Measurements from ENCODE around the gene CD74.
"Not testable (repeated sequence)": the region's sequence is repeated elsewhere in the genome, so short reads cannot be mapped to it uniquely, and the experiment has no call there.

The CD74 gene

DNA sequence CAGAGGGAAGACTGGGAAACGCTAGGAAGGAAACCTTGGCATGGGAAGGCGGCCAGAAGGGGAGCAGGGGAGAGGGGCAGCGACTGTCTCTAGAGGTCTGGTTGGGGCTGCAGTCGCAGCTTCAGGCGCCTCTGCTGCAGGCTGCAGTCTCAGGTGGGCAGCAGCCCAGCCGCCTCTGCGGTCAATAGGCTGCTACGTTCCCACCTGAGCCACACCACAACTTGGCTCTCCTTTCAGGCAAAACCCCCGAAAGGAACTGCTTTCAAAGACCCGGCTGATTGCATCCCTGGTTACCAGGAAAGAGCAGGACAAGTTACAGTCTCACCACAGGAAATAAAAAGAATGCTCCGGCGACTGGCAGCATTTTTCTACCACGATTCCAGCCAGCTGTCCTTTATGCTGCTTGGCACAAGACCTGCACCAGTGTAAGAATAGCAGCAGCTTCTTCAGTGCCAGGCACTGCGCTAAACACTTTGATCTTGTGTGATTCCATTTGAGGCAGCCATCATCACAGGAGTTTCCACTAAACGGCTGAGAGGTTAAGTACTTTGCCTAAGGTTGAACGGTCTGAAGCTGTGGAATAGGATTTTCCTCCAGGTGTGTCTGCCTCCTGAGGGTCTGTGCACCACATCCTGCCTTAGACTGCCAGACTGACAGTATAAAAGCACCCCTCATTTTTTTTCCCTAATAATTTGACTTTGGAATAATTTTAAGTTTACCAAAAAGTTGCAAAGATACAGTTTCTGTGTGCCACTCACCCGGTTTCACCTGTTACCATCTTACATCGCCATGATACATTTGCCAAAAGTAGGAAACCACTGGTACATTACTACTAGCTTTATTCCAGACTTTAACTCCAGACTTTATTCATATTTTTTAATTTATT, 29.3 kb upstream of the CD74 start:
- no peak for DNase-seq

DNA sequence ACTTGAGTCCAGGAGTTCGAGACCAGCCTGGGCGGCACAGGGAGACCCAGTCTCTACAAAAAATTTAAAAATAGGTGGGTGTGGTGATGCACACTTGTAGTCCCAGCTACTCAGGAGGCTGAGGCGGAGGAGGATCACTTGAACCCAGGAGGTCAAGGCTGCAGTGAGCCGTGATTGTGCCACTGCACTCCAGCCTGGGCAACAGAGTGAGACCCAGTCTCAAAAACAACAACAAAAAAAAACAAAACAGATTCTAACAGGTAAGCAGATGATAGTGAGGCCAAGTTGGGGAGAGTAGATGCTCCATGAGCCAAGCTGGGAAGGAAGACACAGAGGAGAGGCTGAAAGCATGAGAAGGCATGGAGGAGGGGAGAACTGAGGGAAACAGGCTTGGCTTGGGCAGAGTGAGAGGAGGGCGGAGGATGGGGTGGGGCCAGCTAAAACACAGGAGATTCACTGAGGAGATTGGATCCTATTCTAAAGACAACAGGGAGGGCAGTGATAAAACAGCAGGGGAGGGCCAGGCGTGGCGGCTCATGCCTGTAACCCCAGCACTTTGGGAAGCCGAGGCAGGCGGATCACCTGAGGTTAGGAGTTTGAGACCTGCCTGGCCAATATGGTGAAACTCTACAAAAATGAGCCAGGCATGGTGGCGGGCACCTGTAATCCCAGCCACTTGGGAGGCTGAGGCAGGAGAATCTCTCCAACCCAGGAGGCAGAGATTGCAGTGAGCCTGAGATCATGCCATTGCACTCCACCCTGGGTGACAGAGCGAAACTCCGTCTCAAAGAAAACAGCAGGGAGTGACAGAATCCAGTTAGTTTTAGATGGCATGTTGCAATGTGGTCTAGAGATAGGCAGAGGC, 28.5 kb upstream of the CD74 start:
- DNase-seq, result no peak

DNA sequence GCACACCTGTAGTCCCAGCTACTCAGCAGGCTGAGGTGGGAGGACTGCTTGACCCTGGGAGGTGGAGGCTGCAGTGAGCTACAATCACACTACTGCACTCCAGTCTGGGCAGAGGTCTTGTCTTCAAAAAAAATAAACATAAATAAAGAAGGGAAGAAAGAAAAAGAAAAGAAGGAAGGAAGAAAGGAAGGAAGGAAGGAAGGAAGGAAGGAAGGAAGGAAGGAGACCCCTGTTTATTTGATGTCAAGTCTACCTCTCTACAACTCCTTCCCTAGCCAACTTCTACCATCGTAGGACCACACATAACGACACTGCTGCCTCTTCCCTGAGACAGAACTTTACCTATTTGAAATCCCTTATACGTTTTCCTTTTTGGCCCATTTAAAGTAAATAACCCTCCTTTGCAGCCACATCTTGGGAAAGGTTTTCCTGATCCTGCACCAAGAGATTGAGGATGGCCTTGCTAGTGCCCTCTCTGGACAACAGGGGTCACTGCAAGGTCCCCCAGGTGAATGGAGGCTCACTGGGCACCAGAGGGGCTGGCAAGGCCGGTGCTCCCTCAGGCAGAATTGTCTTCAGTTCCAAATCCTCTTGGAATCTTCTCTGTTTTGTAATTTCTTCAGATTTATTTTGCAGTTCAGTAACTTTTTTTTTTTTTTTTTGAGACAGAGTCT, 26.3 kb upstream of the CD74 start:
- DNase-seq, result no peak

DNA sequence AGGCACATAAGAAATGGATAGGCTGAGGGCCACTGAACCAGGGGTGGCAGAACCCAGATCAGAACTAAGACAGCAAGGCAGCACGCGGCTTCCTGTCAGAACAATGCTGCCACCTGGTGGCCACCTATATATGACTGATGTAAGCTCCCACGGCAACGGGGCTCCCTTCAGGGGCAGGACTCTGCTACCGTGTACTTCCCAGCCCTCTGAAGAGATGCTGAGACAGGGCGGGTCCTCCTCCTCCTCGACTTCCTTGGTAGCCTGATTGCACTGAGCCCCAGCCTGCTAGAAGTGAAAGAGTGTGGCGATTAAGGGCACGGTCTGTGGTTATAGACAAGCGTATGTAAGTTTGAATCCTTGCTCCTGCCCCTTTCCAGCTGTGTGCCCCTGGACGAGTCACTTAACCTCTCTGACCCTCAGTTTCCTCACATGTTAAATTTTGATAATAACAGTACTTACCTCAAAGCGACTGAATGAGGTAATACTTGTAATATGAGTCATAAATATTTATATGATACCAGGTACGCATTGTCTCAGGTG, 23.5 kb upstream of the CD74 start:
- peak; percentile 68 for DNase-seq

DNA sequence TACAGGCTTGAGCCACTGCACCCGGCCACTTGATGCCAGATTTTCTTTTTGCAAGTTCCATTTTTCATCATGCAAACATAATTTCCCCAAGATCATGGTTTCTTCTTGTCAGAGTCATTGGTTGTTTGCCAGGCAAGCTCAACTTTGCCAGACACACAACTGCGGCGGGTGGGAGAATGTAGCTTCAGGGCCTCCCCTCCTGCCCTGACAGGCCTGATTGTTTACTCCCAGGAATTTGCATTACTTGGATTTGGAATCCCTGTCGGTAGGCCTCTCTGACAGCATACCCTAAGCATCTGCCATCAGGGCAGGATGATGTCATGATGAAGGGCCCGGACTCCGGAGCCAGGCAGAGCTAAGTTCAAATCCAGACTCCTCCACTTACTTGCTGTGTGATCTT, 21.8 kb upstream of the CD74 start:
- DNase-seq, result no peak

DNA sequence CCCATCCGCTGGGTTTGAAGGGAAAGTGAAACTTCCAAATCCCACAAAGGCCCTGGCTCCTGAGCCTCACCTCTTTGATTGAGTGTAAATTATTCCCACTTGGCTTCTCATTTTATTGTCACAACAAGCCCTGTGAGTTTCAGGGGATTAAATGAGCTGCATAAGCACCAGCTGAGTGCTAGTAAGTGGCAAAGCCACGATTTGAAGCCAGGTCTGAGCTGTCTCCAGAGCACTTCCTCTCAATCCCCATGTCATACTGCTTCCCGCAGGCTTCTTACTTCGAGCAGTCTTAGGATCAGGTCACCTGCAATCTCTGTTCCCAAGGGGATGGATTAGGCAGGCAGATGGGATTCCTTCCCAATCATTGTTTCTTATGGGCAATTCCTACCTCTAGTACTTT, 18.9 kb upstream of the CD74 start:
- no peak for DNase-seq

DNA sequence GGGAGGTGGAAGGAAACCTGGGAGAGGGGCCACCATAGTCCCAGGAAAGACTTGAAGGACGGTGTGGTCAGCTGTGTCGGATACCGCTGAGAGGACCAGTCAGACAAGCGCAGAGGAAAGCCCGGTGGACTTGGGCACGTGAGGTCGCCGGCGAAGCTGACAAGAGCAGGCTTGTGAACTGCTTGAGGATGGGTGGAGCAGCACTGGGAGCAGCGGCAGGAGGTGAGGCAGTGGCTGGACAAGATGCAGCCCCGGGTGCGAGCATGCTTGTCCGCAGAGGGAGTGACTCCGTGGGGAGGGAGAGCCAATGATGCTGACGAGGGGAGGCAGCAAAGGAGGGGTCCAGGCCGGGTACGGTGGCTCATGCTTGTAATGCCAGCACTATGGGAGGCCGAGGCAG, 18.3 kb upstream of the CD74 start:
- DNase-seq, result no peak

DNA sequence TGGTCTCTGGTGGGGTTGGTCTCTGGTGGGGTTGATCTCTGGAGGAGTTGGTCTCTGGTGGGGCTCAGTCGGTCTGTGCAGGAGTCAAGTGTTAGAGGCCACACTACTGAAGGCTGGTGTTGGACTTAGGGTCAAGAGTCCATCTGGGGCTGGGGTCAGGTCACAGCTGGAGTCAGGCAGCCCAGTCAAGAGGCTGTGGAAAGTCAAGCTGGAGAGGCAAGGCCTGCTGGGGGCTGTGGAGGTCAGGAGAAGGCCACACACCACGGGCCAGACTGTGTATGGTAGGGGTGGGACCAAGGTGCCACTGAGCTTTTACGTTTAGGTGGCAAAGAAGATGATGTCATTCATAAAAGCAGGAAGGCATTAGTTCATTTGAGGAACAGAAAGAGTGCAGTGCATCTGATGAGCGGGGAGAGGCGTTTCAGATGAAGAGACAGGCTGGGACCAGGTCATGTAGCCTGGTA, 16.7 kb upstream of the CD74 start:
- DNase-seq, result no peak

DNA sequence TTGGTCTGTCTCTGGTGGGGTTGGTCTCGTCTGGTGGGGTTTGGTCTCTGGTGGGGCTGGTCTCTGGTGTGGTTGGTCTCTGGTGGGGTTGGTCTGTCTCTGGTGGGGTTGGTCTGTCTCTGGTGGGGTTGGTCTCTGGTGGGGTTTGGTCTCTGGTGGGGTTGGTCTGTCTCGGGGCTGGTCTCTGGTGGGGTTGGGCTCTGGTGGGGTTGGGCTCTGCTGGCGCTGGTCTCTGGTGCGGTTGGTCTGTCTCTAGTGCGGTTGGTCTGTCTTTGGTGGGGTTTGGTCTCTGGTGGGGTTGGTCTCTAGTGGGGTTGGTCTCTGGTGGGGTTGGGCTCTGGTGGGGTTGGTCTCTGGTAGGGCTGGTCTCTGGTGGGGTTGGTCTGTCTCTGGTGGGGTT, 16.3 kb upstream of the CD74 start:
- DNase-seq, result no peak

DNA sequence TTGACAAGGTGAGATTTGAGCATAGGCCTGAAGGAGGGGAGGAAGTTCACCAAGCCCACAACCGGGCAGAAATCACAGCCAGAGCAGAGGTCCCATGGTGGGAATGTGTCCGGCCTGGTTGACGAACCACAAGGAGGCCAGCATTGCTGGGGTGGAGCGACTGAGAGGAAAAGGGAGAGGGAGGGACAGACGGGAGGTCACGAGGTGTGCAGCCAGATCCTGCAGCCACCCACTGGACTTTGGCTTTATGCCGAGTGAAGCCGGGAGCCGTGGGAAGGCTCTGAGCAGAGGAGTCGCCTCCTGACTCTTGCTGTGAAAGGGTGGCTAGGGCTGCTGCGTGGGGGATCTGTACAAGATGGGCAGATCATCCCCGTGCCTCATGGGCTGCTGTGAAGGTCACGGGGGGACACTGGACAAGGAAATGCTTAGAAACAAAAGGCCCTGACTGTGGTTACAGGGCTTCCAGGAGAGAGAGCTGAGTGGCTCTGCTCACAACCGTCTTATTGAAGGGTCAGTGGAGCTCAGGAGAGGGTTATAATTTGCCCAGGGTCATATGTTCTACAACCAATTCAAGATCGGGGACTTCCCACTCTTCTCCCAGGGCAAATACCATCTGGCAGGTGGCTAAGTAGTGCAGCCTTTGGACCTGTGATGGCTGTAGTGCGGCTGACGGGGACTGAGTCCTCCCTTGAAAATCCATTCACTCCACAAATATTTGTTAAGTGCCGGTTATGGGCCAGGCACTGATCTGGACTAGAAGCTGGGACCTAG, 15.6 kb upstream of the CD74 start:
- no peak for DNase-seq

DNA sequence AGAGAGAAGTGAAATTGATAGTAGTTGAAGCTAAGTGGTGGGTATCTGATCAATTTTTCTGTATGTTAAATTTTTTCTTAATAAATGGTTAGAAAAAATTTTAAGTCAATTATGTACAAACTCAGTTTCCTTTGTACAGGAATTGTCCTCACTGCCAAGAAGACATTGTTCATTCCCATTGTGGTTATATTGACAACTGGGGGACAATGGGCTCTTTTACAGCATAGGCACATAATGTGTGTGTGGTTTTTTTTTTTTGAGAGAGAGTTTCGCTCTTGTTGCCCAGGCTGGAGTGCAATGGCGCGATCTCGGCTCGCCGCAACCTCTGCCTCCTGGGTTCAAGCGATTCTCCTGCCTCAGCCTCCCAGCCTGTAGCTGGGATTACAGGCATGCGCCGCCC, 13.5 kb upstream of the CD74 start:
- not testable (repeated sequence) for DNase-seq

DNA sequence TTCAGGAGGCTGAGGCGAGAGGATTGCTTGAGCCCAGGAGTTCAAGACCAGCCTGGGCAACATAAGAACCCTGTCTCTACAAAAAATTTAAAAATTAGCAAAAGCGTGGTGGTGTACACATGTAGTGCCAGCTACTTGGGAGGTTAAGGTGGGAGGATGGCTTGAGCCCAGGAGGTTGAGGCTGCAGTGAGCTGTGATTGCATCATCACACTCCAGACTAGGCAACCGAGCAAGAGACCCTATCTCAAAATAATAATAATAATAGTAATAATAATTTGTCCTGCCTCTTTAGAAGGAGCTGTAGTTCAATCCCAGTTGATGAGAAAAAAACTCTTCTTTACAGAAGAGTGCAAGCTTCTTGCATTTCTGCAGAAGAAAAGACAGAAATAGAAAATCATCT, 10.0 kb upstream of the CD74 start:
- DNase-seq, result no peak

DNA sequence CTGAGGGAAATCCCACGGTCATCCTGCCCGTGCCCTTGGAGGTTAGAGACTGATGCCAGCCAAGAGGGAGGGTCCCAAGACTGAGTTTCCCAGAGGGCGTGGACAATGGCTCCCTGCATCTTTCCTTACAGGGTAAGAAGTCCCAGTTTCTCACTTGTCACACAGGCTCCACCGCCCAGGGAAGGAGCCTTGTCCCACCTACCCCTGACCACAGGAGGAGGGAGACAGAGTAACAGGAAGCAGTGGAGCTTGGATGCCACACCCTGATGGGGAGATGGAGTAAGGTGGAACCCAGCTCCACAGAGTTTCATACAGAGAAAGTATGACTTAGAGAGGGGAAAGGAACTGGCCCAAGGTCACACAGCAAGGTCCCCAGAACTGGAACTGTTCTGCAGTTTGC, 9.4 kb upstream of the CD74 start:
- no peak for DNase-seq

DNA sequence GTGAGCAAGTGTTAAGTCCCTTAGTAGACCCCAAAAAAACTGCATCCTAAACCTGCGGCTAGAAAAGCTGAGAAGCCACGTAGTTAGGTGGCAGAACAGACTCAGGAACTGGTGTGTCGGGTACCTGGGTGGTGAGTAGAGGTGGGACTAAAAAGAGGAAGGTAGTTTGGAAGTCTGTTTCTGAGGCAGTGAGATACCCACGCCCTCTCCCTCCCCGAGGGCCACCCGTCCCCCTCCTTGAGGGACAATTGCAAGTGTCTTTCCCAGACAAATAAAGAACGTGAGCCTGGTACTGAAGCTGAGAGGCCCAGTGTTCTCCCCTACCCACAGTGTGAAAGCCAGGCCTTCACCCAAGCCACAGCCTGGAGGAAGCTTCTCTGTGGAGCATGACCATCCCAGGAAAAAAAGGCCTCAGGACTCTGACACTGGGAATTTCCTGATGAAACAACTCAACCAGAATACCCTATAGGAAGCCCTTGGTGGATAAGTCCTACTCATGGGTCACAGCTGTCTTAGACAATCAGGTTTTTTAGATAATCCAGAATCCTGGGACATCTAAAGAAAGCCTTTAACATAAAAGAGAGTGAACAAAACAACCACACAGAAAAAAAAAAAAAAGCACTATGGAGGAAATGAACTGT, 7.0 kb upstream of the CD74 start:
- DNase-seq, result no peak

DNA sequence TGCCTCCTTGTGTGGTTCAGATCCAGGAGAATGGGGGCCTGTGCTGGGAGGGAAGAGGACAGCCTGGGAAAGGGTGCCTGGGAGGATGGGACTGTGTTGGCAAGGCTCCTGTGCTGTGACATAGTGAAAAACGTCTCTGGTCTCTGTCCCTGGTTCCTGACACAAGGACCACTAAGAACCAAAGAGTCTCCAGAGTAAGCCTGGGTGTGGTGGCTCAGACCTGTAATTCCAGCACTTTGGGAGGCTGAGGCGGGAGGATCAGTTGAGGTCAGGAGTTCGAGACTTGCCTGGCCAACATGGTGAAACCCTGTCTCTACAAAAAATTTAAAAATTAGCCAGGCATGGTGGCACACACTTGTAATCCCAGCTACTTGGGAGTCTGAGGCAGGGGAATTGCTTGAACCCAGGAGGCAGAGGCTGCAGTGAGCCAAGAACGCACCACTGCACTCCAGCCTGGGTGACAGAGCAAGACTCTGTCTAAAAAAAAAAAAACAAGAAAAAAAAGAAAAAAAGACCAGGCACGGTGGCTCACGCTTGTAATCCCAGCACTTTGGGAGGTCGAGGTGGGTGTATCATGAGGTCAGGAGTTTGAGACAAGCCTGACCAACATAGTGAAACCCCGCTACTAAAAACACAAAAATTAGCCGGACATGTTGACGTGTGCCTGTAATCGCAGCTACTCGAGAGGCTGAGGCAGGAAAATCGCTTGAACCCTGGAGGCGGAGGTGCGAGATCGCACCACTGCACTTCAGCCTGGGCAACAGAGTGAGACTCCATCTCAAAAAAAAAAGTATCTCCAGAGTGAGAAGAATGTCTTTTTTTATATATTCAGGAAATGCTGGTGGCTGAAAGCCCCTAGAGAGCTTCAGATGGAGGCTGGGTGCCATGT, 1.4 kb upstream of the CD74 start:
- not testable (repeated sequence) for DNase-seq

DNA sequence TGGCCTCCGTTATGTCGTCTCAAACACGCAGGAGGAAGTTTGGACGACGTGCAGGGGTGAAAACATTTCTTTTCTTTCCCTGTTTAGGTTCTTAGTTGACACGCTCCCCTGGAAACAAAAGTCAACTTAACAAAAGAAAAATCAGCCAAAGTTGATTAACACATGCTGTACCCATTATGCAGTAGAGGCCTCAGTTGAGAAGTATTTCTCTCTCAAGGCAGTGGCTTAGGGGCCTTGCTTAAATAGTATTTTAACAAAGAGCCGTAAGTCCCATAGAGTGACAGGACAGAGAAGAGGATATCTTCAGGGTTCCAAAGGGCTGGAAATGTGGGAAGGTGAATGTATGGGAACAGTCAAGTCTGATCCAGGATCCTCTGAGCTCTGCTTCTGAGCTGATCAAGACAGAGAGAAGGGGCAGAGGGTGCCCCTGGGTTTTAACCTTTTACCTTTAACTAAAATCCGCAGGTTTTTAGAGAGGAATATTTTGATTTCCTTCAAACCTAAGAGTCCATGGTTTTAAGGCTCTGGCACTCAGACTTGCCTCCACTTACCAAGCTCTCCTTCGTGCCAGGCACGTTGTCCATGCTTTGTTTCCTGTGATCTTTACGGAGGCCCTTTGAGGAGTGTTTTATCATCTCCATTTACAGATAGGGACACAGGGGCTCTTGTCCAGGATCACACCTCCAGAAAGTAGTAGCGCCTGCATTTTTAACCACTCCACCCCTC, 629 bp upstream of the CD74 start:
- no peak for DNase-seq

DNA sequence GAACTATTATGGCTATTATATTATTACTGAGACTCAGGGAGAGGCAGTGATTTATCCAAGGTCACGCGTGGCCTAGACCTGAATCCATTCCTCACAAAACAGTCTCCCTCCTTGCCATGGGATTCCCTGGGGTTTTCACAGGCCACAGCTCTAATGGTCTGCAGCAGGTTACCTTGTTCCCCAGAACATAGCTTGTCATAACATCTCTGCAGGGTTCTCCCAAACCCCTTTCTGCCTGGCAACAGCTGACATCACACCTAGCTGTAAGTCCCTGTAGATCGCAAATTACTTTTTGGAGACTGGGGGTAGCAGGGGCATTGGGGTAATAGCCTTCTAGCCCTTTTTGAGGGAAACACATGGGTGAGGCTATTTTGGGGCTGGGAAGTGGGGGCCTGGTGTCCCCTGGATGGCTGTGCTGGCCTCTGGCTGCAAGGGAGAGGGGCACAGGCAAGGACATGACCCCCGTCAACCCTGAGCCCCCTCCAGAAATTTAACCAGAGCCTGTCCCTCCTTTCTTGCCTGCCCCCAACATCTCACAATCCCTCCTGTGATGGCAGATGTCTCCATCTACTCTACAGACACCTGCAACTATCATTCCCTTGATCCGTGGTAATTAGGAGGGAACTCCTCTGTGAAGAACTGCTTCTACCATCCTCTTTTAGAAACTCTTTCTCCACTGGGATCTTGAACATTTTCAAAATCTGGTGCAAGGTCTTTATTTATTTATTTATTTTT, 1.3 kb downstream of the CD74 start:
- DNase-seq, result no peak

DNA sequence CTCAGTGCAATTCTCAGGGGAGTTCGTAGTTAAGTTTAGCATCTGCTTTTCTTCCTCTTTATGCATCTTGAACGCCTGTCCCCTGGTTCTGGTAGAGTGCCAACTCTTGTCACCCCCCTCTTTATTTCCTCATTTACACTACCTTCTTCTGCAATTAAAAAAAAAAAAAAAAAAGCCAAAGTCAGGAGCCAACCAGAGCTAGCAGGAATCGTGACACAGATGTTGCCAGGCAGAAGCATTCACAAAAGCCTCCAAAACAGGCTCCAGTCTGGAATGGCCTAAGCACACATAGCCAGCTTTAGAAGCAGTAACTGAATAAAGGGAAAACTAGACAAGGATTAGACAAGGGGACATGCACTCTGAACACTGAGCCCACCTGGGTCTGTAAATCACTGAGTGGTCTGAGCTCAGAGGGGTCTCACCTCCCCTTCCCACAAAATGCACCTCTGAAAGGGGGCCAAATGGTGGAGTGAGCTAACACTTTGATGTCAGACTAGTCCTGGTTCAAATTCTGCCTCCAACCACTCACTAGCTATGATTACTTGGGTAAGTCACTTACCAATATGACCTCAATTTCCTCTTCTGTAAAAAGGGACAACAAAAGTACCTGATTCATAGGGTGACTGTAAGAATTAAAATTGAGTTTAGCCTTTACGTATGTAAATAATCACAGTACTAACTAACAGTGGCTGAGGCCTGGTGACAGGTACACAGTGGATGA, 2.0 kb downstream of the CD74 start:
- DNase-seq, result peak; percentile 63

Measured in NCI-H774 (cell line).